Mesodermal cell (in vitro differentiated cells): ENCODE results near the gene CD6.

Experiments used
- H3K27ac ChIP-seq: 2 replicates; pipeline ENCODE4 v1.7.0; 2013; ENCODE audit warnings: mild to moderate bottlenecking, low read depth, low read length, moderate library complexity; ENCODE audit not compliant: severe bottlenecking
- H3K36me3 ChIP-seq: 2 replicates; pipeline ENCODE4 v1.7.1; 2013; ENCODE audit warnings: mild to moderate bottlenecking, low read length, moderate library complexity; ENCODE audit not compliant: control insufficient read depth, insufficient read depth
- H3K4me1 ChIP-seq: one replicate; pipeline ENCODE4 v1.7.1; 2013; ENCODE audit warnings: mild to moderate bottlenecking, low read length; ENCODE audit not compliant: insufficient read depth, control insufficient read depth, poor library complexity, severe bottlenecking
- H3K4me3 ChIP-seq: 2 replicates; pipeline ENCODE4 v1.7.0; 2013; ENCODE audit warnings: low read length, control low read depth, mild to moderate bottlenecking; ENCODE audit not compliant: insufficient read depth, poor library complexity, severe bottlenecking; ENCODE audit errors: extremely low read depth
- H3K9me3 ChIP-seq: 2 replicates; pipeline ENCODE4 v1.7.1; 2013; ENCODE audit warnings: mild to moderate bottlenecking, low read length, moderate library complexity; ENCODE audit not compliant: control insufficient read depth
- WGBS, 2 experiments: methylation state at CpG; one replicate each; pipeline ENCODE4 v1.1.5; 2013; ENCODE audit warnings: missing lambda C conversion rate in 2 of 2; ENCODE audit not compliant: insufficient coverage in 2 of 2; 5-methylcytosine and 5-hydroxymethylcytosine counted together

Gene CD6

DNA sequence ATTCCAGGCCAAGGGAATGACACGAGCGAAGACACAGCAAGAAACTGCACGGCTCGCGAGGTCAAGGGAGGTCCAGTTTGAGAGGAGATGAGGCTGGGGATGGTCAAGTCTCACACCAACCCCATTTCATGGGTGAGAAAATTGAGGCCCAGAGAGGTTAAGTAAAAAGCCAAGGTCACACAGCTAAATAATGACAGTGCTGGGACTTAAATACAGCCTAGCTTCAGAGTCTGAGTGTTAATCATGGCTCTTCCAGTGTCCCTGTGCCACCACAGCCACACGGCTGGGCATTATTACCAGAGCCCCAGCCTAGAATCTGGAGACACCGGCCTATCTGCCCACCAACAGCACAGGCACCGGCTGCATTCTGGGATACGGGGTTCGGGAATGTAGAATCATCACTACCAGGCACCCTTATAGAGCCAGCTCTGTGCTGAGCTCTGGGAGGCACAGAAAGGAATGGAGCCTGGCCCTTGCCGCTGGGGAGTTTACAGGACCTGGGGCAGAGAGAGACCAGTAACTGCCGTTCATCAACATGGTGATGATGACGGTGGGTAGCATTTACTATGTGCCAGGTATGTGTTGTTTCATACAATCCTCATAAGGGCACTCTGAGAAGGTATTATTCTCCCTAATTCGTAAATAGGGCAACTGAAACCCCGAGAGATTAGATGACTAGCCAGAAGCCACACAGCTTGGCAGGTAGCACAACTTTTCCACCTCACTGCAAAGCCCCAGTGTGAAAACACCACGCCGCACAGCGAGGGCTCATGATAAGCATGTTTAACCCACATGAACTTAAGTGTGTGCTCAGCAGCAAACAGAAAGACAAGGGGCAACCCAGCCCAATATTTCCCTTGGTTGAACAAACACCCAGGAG is 51.8 kb downstream of the CD6 start:
- H3K4me3 ChIP-seq = no peak overlapping the region
- peaks cover 5% of the 10 kb centered on the region for H3K4me1 ChIP-seq
- H3K36me3 ChIP-seq = no peaks in the 10 kb centered on the region
- WGBS, 2 experiments = 83 to 86% methylated on average over 14 to 17 of the region's 18 CpGs
- no peaks in the 10 kb centered on the region for H3K9me3 ChIP-seq
- no peak overlapping the region for H3K27ac ChIP-seq

DNA sequence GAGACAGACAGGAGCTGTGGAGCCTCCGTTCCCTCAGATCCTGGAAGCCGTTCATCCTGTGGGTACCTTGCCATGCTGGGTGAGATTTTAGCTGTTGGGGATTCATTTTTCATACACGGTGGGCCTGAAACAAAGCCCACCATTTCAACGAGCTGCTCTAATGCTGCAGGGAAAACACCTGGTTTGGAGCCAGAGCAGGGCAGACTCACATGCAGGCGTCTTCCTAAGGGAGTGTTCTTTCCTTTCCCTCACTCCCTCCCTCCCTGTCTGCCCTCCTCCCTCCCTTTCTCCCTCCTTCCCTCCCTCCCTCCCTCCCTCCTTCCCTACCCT is 52.5 kb downstream of the CD6 start:
- no peaks in the 10 kb centered on the region for H3K36me3 ChIP-seq
- WGBS, 2 experiments = 62 to 79% methylated on average over 2 to 3 of the region's 5 CpGs
- no peak overlapping the region for H3K4me3 ChIP-seq
- no peaks in the 10 kb centered on the region for H3K9me3 ChIP-seq
- no peak overlapping the region for H3K27ac ChIP-seq
- H3K4me1 ChIP-seq = peaks cover 5% of the 10 kb centered on the region

DNA sequence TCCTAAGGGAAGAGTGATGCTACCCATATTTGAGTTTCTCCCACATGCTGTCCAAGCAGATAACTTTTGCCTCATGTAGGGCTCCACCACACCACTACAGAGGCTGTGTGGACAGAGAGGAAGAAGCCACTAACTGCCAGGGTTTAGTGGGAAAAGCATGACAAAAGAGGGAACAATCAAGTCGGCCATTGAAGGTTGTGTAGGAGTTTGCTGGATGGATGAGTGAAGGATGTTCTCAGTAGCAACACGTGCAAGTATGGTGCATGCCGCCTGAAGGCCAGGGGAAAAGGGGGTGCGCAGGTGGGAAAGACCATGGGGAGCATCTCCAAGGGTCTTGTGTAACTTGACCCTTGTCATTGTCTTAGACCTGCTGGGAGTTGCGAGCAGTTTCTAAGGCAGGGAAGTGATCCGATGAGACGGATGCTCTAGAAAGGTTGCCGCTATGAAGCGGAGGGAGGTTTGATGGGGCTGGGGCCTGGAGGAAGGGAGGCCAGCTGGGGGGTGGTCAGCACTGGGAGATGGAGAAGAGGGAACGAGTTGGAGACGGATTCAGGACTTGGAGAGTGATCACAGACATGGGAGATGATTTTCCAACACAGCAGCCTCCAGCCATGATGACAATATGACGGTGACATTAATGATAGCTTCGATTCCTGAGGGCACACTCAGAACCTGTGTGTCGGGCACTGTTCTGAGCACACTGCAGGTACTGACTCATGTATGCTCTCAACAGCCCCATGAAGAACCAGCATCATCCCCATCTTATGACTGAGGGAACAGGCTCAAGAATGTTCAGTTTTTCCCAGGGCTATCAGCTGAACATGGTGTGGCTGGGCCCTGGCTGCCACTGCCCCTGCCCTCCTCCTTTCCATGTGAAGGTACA is 53.7 kb downstream of the CD6 start:
- no peak overlapping the region for H3K27ac ChIP-seq
- peaks cover 5% of the 10 kb centered on the region for H3K4me1 ChIP-seq
- no peak overlapping the region for H3K4me3 ChIP-seq
- H3K9me3 ChIP-seq = no peaks in the 10 kb centered on the region
- H3K36me3 ChIP-seq = no peaks in the 10 kb centered on the region
- 88 to 92% methylated on average over 14 of the region's 14 CpGs for WGBS, 2 experiments

DNA sequence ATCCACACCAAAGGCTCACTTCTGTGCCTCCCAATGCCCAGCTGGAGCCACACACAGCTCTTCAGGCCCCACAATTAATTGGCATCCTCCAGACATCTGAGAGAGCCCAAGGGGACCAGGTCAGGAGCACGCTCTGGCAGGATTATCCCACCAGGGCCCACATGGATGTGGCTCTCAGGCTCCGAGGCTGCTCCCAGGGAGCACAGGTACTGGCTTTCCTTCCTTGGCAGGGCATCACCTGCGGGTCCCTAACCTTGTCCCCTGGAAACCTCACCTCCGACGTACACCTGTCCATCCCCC is 54.3 kb downstream of the CD6 start:
- H3K4me1 ChIP-seq = peaks cover 5% of the 10 kb centered on the region

DNA sequence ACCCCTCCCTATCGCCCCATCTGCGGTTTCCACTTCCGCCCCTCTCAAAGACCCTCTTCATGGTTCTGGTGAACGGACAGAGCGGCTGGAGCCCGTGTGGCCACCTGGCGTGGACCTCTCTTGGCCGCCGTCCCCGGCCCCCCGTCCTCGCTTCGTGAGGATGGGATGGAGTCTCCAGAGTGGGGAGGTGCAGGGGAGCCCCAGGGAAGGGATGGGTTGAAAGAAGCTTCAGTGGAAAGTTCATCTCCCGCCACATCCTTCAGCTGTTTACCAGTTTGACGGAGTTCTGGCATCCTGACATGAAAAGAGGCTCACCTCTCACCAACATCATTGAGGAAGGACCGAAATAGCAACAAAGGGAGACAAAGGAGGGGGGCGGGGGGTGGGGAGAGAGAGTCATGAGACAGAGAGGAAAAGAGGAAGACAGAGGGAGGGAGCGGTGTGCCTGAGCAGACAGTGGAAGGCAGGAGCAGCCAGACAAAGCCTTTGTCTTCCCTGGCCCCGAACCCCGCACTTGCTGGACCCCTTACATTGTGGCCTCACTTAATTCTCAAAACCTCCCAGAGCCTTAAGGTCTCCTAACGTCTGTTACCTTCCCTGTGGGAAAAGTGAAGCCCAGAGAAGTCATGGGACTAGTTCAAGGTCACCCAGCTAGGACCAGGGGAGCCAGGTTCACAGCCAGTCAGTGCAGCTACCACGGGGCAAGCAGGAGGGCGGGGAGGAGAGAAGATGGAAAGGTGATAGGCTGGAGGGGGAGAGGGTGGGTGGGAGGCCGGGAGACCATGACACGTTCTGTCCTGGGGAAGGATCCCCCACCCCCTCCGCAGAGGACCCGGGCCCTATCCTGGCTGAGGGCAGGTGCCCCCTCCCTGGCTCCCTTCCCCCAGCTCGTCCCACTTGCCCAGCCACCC is 54.9 kb downstream of the CD6 start:
- H3K9me3 ChIP-seq = no peaks in the 10 kb centered on the region
- H3K4me1 ChIP-seq = peaks cover 5% of the 10 kb centered on the region
- no peak overlapping the region for H3K4me3 ChIP-seq
- WGBS, 2 experiments = 71 to 86% methylated on average over 5 to 20 of the region's 28 CpGs
- no peaks in the 10 kb centered on the region for H3K36me3 ChIP-seq
- no peak overlapping the region for H3K27ac ChIP-seq

More for the DNA sequence above, 54.3 kb downstream of the CD6 start:
- Histone ChIP-seq H3K36me3 (no peaks in the 10 kb centered on the region), H3K9me3 (no peaks in the 10 kb centered on the region), H3K27ac (no peak overlapping the region), H3K4me3 (no peak overlapping the region)
- WGBS, 2 experiments = 97 to 100% methylated on average over 2 to 5 of the region's 5 CpGs

DNA sequence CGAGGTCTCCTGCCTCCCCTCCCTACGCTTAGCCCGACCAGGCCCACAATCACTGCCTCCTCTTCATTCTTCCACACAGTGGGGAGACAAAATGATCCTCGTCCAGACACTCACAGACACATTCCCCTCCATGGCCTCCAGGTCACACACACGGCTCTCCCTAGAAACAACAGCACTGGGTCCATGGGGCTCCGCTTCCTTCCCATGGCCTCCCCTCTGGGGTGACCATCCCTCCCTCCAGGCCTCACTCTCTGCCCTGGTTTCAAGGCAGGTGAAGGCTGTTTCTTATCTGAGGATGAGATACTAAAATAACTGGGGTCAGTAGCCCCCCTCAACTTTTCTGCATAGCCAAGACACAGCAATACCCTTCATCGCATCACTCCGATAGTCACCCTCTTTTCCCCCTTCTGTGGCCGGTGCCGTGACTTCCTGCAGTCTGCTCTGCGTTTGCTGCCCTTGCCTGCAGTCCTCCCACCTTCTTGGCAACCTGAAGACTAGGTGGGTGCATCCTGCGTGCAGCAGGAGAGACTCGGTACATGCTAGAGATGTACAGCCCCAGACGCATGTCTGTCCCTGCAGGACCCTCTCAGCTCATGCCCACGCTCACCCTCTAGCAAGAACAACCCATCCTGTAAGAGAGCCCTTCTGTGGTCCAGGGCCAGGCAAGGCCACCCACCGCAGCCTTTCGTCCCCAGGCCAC is 55.8 kb downstream of the CD6 start:
- Histone ChIP-seq H3K4me3 (no peak overlapping the region), H3K4me1 (peaks cover 5% of the 10 kb centered on the region), H3K36me3 (no peaks in the 10 kb centered on the region), H3K27ac (no peak overlapping the region), H3K9me3 (no peaks in the 10 kb centered on the region)
- WGBS, 2 experiments = 89 to 94% methylated on average over 15 to 17 of the region's 17 CpGs

DNA sequence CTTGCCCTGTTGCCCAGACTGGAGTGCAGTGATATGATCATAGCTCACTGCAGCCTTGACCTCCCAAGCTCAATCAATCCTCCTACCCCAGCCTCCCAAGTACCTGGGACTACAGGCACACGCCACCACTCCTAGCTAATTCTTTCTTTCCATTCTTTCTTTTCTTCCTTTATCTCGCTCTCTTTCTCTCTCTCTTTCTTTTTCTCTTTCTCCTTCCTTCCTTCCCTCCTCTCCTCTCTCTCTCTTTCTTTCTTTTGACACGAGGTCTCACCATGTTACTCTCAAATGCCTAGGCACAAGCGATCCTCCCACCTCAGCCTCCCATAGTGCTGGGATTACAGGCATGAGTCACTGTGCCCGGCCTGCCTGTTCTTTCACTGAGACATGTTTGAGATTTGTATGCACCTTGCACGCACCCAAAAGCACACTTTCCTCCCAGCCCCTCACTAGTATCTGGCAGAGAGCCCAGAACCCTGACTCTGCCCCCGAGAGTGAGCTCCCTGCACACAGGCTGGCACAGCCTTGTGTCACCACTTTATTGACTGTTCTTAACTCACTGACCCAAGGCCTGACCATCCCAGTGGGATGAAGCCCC is 56.8 kb downstream of the CD6 start:
- 80 to 91% methylated on average over 6 of the region's 7 CpGs for WGBS, 2 experiments
- Histone ChIP-seq H3K9me3 (no peaks in the 10 kb centered on the region), H3K27ac (no peak overlapping the region), H3K4me3 (no peak overlapping the region), H3K4me1 (peaks cover 5% of the 10 kb centered on the region), H3K36me3 (no peaks in the 10 kb centered on the region)

DNA sequence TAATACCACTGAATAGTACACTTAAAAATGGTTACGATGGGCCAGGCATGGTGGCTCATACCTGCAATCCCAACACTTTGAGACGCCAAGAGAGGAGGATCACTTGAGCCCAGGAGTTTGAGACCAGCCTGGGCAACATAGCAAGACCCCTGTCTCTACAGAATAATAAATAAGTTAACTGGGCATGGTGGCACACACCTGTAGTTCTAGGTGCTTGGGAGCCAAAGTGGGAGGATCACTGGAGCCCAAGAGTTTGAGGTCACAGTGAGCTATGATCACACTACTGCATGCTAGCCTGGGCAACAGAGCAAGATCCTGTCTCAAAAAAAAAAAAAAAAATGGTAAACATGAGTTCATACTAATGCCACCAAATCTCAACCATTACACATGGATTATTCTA is 61.3 kb downstream of the CD6 start:
- 100% methylated on average over 1 of the region's 2 CpGs for WGBS, 2 experiments
- Histone ChIP-seq H3K9me3 (no peaks in the 10 kb centered on the region), H3K4me1 (no peaks in the 10 kb centered on the region), H3K27ac (no peak overlapping the region), H3K36me3 (no peaks in the 10 kb centered on the region), H3K4me3 (no peak overlapping the region)

DNA sequence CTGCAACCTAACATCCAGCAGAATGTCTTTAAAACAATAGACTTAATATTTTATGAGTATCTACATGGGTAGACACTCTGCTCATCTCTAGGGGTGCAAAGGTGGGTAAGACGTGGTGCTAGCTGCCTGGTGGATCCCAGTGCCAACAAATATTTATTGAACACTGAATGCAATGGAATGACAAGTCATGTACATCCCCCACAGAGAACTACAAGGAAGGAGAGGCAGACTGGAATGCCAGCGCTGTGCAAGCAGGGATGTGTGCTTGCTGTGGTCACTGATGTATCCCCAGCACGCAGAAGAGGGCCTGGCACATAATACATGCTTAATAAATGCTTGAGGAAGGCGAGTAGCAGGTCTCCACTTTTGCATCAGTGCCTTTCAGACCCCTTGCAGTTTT is 61.9 kb downstream of the CD6 start:
- Histone ChIP-seq H3K4me3 (no peak overlapping the region), H3K9me3 (no peaks in the 10 kb centered on the region), H3K36me3 (no peaks in the 10 kb centered on the region), H3K4me1 (no peaks in the 10 kb centered on the region), H3K27ac (no peak overlapping the region)
- WGBS, 2 experiments = 86% methylated on average over 3 to 4 of the region's 4 CpGs

DNA sequence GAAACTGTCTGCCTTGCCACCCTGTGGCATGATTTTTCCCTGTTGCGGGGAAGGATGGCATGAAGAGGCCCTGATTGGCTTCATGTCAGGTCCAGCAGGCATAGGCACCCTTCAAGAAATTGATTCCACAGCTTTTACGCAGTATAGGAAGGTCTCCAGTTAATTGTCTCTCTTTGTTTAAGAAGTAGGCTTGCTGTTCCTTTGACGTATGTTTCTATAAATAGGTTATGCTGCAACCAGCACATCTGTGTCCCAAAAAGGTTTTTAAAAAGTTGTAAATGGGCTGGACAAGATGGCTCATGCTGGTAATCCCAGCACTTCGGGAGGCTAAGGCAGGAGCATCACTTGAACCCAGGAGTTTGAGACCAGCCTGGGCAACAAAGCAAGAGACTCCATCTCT is 62.6 kb downstream of the CD6 start:
- H3K36me3 ChIP-seq = no peaks in the 10 kb centered on the region
- H3K4me1 ChIP-seq = no peaks in the 10 kb centered on the region
- H3K27ac ChIP-seq = no peak overlapping the region
- WGBS, 2 experiments = 84 to 100% methylated on average over 2 to 4 of the region's 4 CpGs
- H3K9me3 ChIP-seq = no peaks in the 10 kb centered on the region
- no peak overlapping the region for H3K4me3 ChIP-seq
